ENCODE results near the gene HSF4.

HSF4 gene

GRCh38 chr16:67163164-67163998, 1.2 kb upstream of the HSF4 start:
- Histone ChIP-seq H2BK120ac (ENCODE audit: low read depth, low read length) (no peak overlapping the region), H3K27me3 (ENCODE audit: insufficient read depth, low read length, poor library complexity) (peaks cover 66% of the 10 kb centered on the region)
- WGBS (ENCODE audit: extremely low coverage, insufficient coverage, low lambda C conversion rate): no CpG with 5 or more reads among the region's 99 CpGs

DNA sequence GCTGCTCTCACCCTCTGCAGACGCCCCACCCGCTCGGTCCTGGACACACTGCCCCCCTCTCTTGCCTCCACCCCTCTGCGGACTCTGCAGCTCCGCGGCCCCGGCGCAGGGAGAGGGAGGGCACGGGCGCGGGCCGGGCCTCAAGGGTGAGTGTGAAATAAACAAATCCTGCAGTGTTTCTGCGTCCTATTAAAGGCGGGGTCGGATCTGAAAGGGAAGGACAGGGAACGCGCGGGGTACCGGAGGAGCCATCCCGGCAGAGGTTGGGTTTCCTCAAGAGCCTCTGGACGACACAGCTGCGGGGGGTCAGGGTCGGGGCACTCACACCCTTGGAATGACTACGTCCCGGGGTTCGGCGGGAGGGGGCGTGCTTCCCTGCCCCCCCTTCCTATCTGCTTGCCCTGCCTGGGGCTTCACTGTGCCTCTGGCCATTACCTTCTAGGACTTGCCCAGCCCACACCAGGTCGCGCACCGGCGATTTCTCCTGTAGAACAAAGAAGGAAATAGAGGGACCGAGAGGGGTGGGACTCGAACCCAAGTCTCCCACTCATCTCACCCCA, 466 bp upstream of the HSF4 start:
- no peaks in the 10 kb centered on the region for H3K4me1 ChIP-seq (ENCODE audit: control insufficient read depth, low read depth, low read length)
- DNase-seq: no peak

More at GRCh38 chr16:67163164-67163998, 1.2 kb upstream of the HSF4 start:
- Histone ChIP-seq H3K23ac (ENCODE audit: low read length) (peak overlapping the region; percentile 45), H2BK5ac (ENCODE audit: low read length) (no peak overlapping the region), H3K4me2 (ENCODE audit: low read length) (peak overlapping the region; percentile 78), H4K5ac (ENCODE audit: low read length) (no peak overlapping the region), H3K9ac (ENCODE audit: low read length) (peak overlapping the region; percentile 32), H3K36me3 (ENCODE audit: control insufficient read depth, insufficient read depth, low read length) (no peaks in the 10 kb centered on the region), H3K79me1 (ENCODE audit: low read length) (no peaks in the 10 kb centered on the region), H3K4me3 (ENCODE audit: low read length) (no peak overlapping the region), H3K4ac (ENCODE audit: low read depth, low read length) (no peak overlapping the region), H2BK15ac (replicated peaks; ENCODE audit: low read depth) (no peak overlapping the region), H3K27ac (ENCODE audit: low read depth, low read length) (no peak overlapping the region), H3K18ac (ENCODE audit: low read length) (no peak overlapping the region), H3K79me2 (ENCODE audit: control insufficient read depth, insufficient read depth, low read length) (no peaks in the 10 kb centered on the region), H4K8ac (ENCODE audit: low read depth, low read length) (no peak overlapping the region), H2AK5ac (ENCODE audit: low read length) (no peak overlapping the region), H3K4me1 (ENCODE audit: control insufficient read depth, low read depth, low read length) (no peaks in the 10 kb centered on the region), H3K56ac (ENCODE audit: low read length) (peak overlapping the region; percentile 70)
- peak; percentile 60 for DNase-seq

DNA sequence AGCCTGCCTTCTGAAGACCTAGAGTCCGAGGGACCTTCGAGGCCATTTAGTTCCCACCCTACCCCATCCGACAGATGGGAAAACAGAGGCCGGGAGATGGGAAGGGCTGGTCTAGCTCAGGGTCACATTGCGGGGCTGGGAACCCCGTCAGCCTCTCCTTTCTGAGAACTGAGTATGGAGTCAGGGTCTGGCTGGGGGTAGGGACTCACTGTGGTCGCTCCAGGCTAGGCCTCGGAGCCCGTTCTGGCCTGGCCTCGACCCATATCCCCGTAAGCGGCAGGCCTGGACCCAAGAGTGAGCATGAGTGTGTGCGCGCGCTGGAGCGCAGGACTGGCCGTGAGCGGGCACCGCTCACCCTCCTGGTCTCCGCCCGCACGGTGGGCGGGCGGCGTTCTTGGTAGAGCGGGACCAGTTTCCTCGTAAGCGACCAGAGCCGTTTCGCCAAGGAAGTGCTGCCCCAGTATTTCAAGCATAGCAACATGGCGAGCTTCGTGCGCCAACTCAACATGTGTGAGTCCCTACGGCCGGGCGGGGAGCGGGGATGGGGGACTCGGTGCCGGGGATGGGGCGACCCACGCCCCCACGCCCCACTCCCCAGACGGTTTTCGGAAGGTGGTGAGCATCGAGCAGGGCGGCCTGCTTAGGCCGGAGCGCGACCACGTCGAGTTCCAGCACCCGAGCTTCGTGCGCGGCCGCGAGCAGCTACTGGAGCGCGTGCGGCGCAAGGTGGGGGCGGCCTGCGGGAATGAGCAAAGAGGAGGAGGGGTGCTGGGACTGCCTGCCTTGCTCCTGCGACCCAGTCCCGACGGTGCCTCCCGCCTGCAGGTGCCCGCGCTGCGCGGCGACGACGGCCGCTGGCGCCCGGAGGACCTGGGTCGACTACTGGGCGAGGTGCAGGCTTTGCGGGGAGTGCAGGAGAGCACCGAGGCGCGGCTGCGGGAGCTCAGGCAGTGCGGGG, 855 bp downstream of the HSF4 start:
- Histone ChIP-seq H3K79me1 (ENCODE audit: low read length) (no peaks in the 10 kb centered on the region), H3K4me3 (ENCODE audit: low read length) (no peak overlapping the region), H3K18ac (ENCODE audit: low read length) (no peak overlapping the region), H3K4ac (ENCODE audit: low read depth, low read length) (no peak overlapping the region), H4K5ac (ENCODE audit: low read length) (no peak overlapping the region), H4K8ac (ENCODE audit: low read depth, low read length) (no peak overlapping the region), H3K56ac (ENCODE audit: low read length) (peak overlapping the region; percentile 64), H3K36me3 (ENCODE audit: control insufficient read depth, insufficient read depth, low read length) (no peaks in the 10 kb centered on the region), H3K4me2 (ENCODE audit: low read length) (peak overlapping the region; percentile 38), H3K4me1 (ENCODE audit: control insufficient read depth, low read depth, low read length) (no peaks in the 10 kb centered on the region), H3K9ac (ENCODE audit: low read length) (no peak overlapping the region), H3K79me2 (ENCODE audit: control insufficient read depth, insufficient read depth, low read length) (no peaks in the 10 kb centered on the region), H3K27ac (ENCODE audit: low read depth, low read length) (no peak overlapping the region), H2BK120ac (ENCODE audit: low read depth, low read length) (no peak overlapping the region), H2BK15ac (replicated peaks; ENCODE audit: low read depth) (no peak overlapping the region), H2BK5ac (ENCODE audit: low read length) (no peak overlapping the region), H3K23ac (ENCODE audit: low read length) (peak overlapping the region; percentile 61), H3K27me3 (ENCODE audit: insufficient read depth, low read length, poor library complexity) (peaks cover 72% of the 10 kb centered on the region), H2AK5ac (ENCODE audit: low read length) (no peak overlapping the region)
- DNase-seq: peak; percentile 55
- WGBS (ENCODE audit: extremely low coverage, insufficient coverage, low lambda C conversion rate): no CpG with 5 or more reads among the region's 85 CpGs

More for the DNA sequence above, 466 bp upstream of the HSF4 start:
- Histone ChIP-seq H3K9ac (ENCODE audit: low read length) (no peak overlapping the region), H3K79me2 (ENCODE audit: control insufficient read depth, insufficient read depth, low read length) (no peaks in the 10 kb centered on the region), H3K18ac (ENCODE audit: low read length) (no peak overlapping the region), H3K4me3 (ENCODE audit: low read length) (no peak overlapping the region), H2BK5ac (ENCODE audit: low read length) (no peak overlapping the region), H3K56ac (ENCODE audit: low read length) (no peak overlapping the region), H4K8ac (ENCODE audit: low read depth, low read length) (no peak overlapping the region), H3K23ac (ENCODE audit: low read length) (no peak overlapping the region), H2BK120ac (ENCODE audit: low read depth, low read length) (no peak overlapping the region), H3K4ac (ENCODE audit: low read depth, low read length) (no peak overlapping the region), H3K79me1 (ENCODE audit: low read length) (no peaks in the 10 kb centered on the region), H3K27ac (ENCODE audit: low read depth, low read length) (no peak overlapping the region), H2BK15ac (replicated peaks; ENCODE audit: low read depth) (no peak overlapping the region), H3K4me2 (ENCODE audit: low read length) (no peak overlapping the region), H3K36me3 (ENCODE audit: control insufficient read depth, insufficient read depth, low read length) (no peaks in the 10 kb centered on the region), H4K5ac (ENCODE audit: low read length) (no peak overlapping the region), H3K27me3 (ENCODE audit: insufficient read depth, low read length, poor library complexity) (peaks cover 69% of the 10 kb centered on the region), H2AK5ac (ENCODE audit: low read length) (no peak overlapping the region)
- no CpG with 5 or more reads among the region's 34 CpGs for WGBS (ENCODE audit: extremely low coverage, insufficient coverage, low lambda C conversion rate)

- Histone ChIP-seq H2BK5ac (ENCODE audit: low read length) (no peak overlapping the region), H3K36me3 (ENCODE audit: control insufficient read depth, insufficient read depth, low read length) (no peaks in the 10 kb centered on the region), H4K8ac (ENCODE audit: low read depth, low read length) (no peak overlapping the region), H3K9ac (ENCODE audit: low read length) (no peak overlapping the region), H3K27me3 (ENCODE audit: insufficient read depth, low read length, poor library complexity) (peaks cover 72% of the 10 kb centered on the region), H3K4me1 (ENCODE audit: control insufficient read depth, low read depth, low read length) (peaks cover 4% of the 10 kb centered on the region), H4K5ac (ENCODE audit: low read length) (no peak overlapping the region), H2BK120ac (ENCODE audit: low read depth, low read length) (no peak overlapping the region), H3K4me3 (ENCODE audit: low read length) (no peak overlapping the region), H3K23ac (ENCODE audit: low read length) (peak overlapping the region; percentile 80), H3K4ac (ENCODE audit: low read depth, low read length) (no peak overlapping the region), H3K56ac (ENCODE audit: low read length) (no peak overlapping the region), H3K79me2 (ENCODE audit: control insufficient read depth, insufficient read depth, low read length) (no peaks in the 10 kb centered on the region), H3K4me2 (ENCODE audit: low read length) (no peak overlapping the region), H2AK5ac (ENCODE audit: low read length) (no peak overlapping the region), H3K18ac (ENCODE audit: low read length) (no peak overlapping the region), H3K27ac (ENCODE audit: low read depth, low read length) (no peak overlapping the region), H3K79me1 (ENCODE audit: low read length) (no peaks in the 10 kb centered on the region), H2BK15ac (replicated peaks; ENCODE audit: low read depth) (no peak overlapping the region)
- WGBS (ENCODE audit: extremely low coverage, insufficient coverage, low lambda C conversion rate): no CpG with 5 or more reads among the region's 18 CpGs
- DNase-seq: no peak
These were observed 1.6 kb downstream of the HSF4 start for GRCh38 chr16:67166110-67166547.

DNA sequence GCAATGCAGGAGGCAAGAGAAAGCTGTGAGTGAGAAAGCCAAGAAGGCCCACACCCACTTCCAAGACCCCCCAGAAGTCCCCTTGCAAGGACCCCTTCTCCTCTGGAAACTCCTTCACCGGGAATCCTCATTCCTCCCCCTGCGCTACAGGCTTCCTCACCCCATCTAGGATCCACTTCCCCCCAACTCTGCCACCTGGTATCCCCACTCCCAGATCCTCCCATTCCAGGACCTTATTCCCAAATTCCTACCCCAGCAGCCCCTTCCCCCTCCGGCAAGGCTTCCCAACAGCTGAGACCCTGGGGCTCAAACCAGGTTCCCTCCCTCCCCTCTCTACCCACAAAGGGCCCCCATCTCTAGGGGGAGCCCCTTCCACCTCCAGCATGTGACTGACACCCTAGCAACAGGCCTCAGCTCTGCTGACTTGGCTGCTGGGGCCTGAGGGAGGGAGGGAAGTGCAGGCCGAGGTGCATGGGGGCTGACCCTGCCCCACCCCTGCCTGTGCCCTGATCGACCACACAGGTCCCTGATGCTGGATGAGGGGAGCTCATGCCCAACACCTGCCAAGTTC, 2.1 kb downstream of the HSF4 start:
- Histone ChIP-seq H3K79me1 (ENCODE audit: low read length) (no peaks in the 10 kb centered on the region), H2BK5ac (ENCODE audit: low read length) (no peak overlapping the region), H2AK5ac (ENCODE audit: low read length) (no peak overlapping the region), H3K4me3 (ENCODE audit: low read length) (no peak overlapping the region), H3K4me1 (ENCODE audit: control insufficient read depth, low read depth, low read length) (peaks cover 6% of the 10 kb centered on the region), H3K27me3 (ENCODE audit: insufficient read depth, low read length, poor library complexity) (peaks cover 68% of the 10 kb centered on the region), H2BK15ac (replicated peaks; ENCODE audit: low read depth) (no peak overlapping the region), H3K4me2 (ENCODE audit: low read length) (no peak overlapping the region), H3K4ac (ENCODE audit: low read depth, low read length) (no peak overlapping the region), H3K9ac (ENCODE audit: low read length) (no peak overlapping the region), H3K79me2 (ENCODE audit: control insufficient read depth, insufficient read depth, low read length) (no peaks in the 10 kb centered on the region), H3K36me3 (ENCODE audit: control insufficient read depth, insufficient read depth, low read length) (no peaks in the 10 kb centered on the region), H4K5ac (ENCODE audit: low read length) (no peak overlapping the region), H3K27ac (ENCODE audit: low read depth, low read length) (no peak overlapping the region), H4K8ac (ENCODE audit: low read depth, low read length) (no peak overlapping the region), H3K23ac (ENCODE audit: low read length) (no peak overlapping the region), H3K56ac (ENCODE audit: low read length) (no peak overlapping the region), H2BK120ac (ENCODE audit: low read depth, low read length) (no peak overlapping the region), H3K18ac (ENCODE audit: low read length) (no peak overlapping the region)
- no peak for DNase-seq
- WGBS (ENCODE audit: extremely low coverage, insufficient coverage, low lambda C conversion rate): no CpG with 5 or more reads among the region's 5 CpGs

Measured in mesendoderm (in vitro differentiated cells).